Transverse colon (tissue), 4 donors: ENCODE results near the gene EID1. TPM values are rescaled to one million over a fixed set of nuclear protein-coding genes. Genes with fewer than 3 reads are reported as not detected.

ENCODE experiments used
- DNase-seq: peaks from one replicate; pipeline ENCODE4 v3.0.0-alpha.2; 2019
- H3K27ac ChIP-seq, 4 donors: fragments of 200-600 bp; sonication (generic); 2 replicates each; pipeline ENCODE4 v1.5.1; 2016 to 2018; ENCODE audit warnings: inconsistent platforms in 4 of 4
- H3K27me3 ChIP-seq: fragments of 200-600 bp; sonication (generic); 2 replicates; pipeline ENCODE4 v1.5.1; 2017; ENCODE audit warnings: inconsistent platforms
- H3K36me3 ChIP-seq, 4 donors: fragments of 200-600 bp; sonication (generic); 2 replicates each; pipeline ENCODE4 v1.5.1; 2017 to 2019; ENCODE audit warnings: inconsistent platforms in 4 of 4
- H3K4me1 ChIP-seq, 4 donors: fragments of 200-600 bp; sonication (generic); 2 replicates each; pipeline ENCODE4 v1.5.1; 2017 to 2020; ENCODE audit warnings: inconsistent platforms in 4 of 4
- H3K4me3 ChIP-seq, 4 donors: fragments of 200-600 bp; sonication (generic); 1 replicate in 1 of 4; 2 replicates in 3 of 4; pipeline versions ENCODE4 v1.5.1 to v1.6.1; 2017 to 2019; ENCODE audit warnings: inconsistent platforms in 4 of 4
- H3K9me3 ChIP-seq, 2 donors: fragments of 200-600 bp; sonication (generic); 2 replicates each; pipeline ENCODE4 v1.5.1; 2017 to 2019; ENCODE audit warnings: inconsistent platforms in 2 of 2
- EP300 ChIP-seq: sonication (generic); formaldehyde crosslinking; IDR thresholded peaks from one replicate; pipeline ENCODE4 v1.6.1; 2017; ENCODE audit warnings: antibody characterized with exemption, low read depth
- POLR2A ChIP-seq: fragments of 450-650 bp; IDR thresholded peaks from one replicate; pipeline ENCODE4 v1.6.1; 2016; ENCODE audit warnings: antibody characterized with exemption, mild to moderate bottlenecking, moderate library complexity
- POLR2AphosphoS5 ChIP-seq, 3 donors: sonication (generic); formaldehyde crosslinking; IDR thresholded peaks; one replicate each; pipeline ENCODE4 v1.6.1; 2016; ENCODE audit warnings: antibody characterized with exemption in 3 of 3
- WGBS, 2 donors: methylation state at CpG; one replicate each; pipeline ENCODE4 v1.1.5; 2018; ENCODE audit warnings: low coverage in 1 of 2; 5-methylcytosine and 5-hydroxymethylcytosine counted together
- in situ Hi-C, 4 donors: fragments of 200-750 bp; cut with MboI; loops; one replicate each; pipeline versions ENCODE4 v1.15.0 to v1.15.1; 2017; ENCODE audit warnings: low sequenced_read_pairs in 3 of 4, low pct_ligation_motif_present in 1 of 4, low pct_unique_long_range_greater_than_20kb in 1 of 4
- intact Hi-C: fragments of 100-400 bp; cut with DNase I; formaldehyde crosslinking; loops from one replicate; pipeline ENCODE4 v1.15.1; 2023; ENCODE audit warnings: low total_unique reads
- total RNA-seq, 4 donors: library from RNA; depleted of rRNA; stranded (reverse); fragments of >200 nt; gene quantifications; one replicate each; pipeline ENCODE4 v1.1.0, GENCODE V29; 2016
- TF ChIP-seq, protein P1 (sequence below), 5 experiments: fragments of 200-600 bp in 3 of 5; fragments of 450-650 bp in 2 of 5; sonication (generic) in 3 of 5; IDR thresholded peaks; 1 replicate in 2 of 5; 2 replicates in 3 of 5; pipeline ENCODE4 v1.5.1; 2016 to 2017; ENCODE audit warnings: antibody characterized with exemption in 5 of 5, inconsistent platforms in 3 of 5, mild to moderate bottlenecking in 2 of 5, moderate library complexity in 1 of 5

The EID1 gene
- total RNA-seq, 4 donors from 2014 or later, result 44.5 to 136 (median 101) TPM

GRCh38 chr15:48922046-48922445 is 44.1 kb downstream of the EID1 start:
- intact Hi-C loops (no loop called here), in situ Hi-C loops (no loop called here)
- WGBS, 2 donors, result 65 to 79% methylated on average over 2 of the region's 2 CpGs
- no peaks in the 10 kb centered on the region for H3K36me3 ChIP-seq
- H3K27ac ChIP-seq, result no peak overlapping the region
- no peak overlapping the region for H3K4me3 ChIP-seq
- no peak for DNase-seq
- no peaks in the 10 kb centered on the region for H3K9me3 ChIP-seq
- TF ChIP-seq POLR2A, result no peak
- no peak for TF ChIP-seq EP300
- TF ChIP-seq POLR2AphosphoS5 (IDR thresholded peaks at IDR 0.05), result no peak
- TF ChIP-seq, protein P1, sequence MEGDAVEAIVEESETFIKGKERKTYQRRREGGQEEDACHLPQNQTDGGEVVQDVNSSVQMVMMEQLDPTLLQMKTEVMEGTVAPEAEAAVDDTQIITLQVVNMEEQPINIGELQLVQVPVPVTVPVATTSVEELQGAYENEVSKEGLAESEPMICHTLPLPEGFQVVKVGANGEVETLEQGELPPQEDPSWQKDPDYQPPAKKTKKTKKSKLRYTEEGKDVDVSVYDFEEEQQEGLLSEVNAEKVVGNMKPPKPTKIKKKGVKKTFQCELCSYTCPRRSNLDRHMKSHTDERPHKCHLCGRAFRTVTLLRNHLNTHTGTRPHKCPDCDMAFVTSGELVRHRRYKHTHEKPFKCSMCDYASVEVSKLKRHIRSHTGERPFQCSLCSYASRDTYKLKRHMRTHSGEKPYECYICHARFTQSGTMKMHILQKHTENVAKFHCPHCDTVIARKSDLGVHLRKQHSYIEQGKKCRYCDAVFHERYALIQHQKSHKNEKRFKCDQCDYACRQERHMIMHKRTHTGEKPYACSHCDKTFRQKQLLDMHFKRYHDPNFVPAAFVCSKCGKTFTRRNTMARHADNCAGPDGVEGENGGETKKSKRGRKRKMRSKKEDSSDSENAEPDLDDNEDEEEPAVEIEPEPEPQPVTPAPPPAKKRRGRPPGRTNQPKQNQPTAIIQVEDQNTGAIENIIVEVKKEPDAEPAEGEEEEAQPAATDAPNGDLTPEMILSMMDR (IDR thresholded peaks at IDR 0.05), result no peak
- no peaks in the 10 kb centered on the region for H3K27me3 ChIP-seq
- no peaks in the 10 kb centered on the region for H3K4me1 ChIP-seq

DNA sequence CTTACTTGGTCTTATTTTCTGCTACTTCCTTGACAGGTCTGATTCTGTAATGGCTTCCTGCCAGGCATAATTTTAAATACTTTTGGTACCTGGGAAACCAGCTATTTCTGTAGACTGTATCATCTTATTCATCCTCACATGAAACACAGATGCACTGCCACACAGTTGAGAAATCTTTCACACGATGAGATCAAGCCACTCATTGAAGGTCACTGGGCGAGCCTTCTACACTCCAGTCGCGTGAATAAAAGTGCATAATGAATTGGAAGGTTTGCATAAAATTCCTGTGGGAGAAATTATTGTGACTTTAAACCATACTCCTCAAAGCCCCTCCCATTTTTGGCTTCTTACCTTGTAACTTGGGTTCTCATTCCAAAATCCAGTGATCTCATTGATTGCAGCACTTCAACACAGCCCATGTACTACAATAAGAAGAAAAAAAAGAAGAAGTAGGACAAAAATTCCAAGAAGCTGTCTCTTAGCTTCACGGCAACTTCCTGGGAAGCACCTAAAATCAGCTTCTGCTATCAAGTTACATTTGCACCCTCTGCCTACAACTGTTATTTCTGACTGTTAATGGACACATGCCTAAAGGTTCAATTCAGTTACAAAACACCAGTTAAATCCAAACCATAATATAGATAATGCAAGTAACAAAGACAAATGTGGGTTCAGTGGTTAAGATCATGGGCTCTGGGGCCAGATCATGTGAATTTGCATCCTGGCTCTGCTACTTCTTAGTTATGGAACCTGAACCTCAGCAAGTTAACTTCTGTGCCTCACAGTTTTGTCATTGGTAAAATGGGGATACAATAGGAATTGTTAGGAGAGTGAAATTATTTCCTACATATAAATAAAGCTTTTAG is 46.8 kb downstream of the EID1 start:
- no peaks in the 10 kb centered on the region for H3K36me3 ChIP-seq
- TF ChIP-seq POLR2A, result no peak
- TF ChIP-seq EP300, result no peak
- no peak for TF ChIP-seq POLR2AphosphoS5 (IDR thresholded peaks at IDR 0.05)
- TF ChIP-seq, protein P1 (IDR thresholded peaks at IDR 0.05), result no peak
- no peak overlapping the region for H3K27ac ChIP-seq
- intact Hi-C loops, result no loop called here
- WGBS, 2 donors, result 82 to 92% methylated on average over 4 to 5 of the region's 5 CpGs
- no peaks in the 10 kb centered on the region for H3K9me3 ChIP-seq
- H3K4me1 ChIP-seq, result peaks cover 0 to 3% (median 0%) of the 10 kb centered on the region in 4 donors
- DNase-seq, result no peak
- in situ Hi-C loops, result no loop called here
- no peaks in the 10 kb centered on the region for H3K27me3 ChIP-seq
- no peak overlapping the region for H3K4me3 ChIP-seq

GRCh38 chr15:48925714-48926223 is 47.8 kb downstream of the EID1 start:
- Histone ChIP-seq H3K27me3 (no peaks in the 10 kb centered on the region), H3K27ac (no peak overlapping the region), H3K36me3 (no peaks in the 10 kb centered on the region), H3K9me3 (no peaks in the 10 kb centered on the region), H3K4me3 (no peak overlapping the region), H3K4me1 (peaks cover 0 to 4% (median 0%) of the 10 kb centered on the region in 4 donors)
- in situ Hi-C loops, result no loop called here
- WGBS, 2 donors, result 57 to 63% methylated on average over 9 of the region's 9 CpGs
- intact Hi-C loops, result no loop called here
- DNase-seq, result no peak
- TF ChIP-seq, protein P1 (IDR thresholded peaks at IDR 0.05), result no peak
- no peak for TF ChIP-seq POLR2A
- no peak for TF ChIP-seq EP300
- TF ChIP-seq POLR2AphosphoS5 (IDR thresholded peaks at IDR 0.05), result no peak

DNA sequence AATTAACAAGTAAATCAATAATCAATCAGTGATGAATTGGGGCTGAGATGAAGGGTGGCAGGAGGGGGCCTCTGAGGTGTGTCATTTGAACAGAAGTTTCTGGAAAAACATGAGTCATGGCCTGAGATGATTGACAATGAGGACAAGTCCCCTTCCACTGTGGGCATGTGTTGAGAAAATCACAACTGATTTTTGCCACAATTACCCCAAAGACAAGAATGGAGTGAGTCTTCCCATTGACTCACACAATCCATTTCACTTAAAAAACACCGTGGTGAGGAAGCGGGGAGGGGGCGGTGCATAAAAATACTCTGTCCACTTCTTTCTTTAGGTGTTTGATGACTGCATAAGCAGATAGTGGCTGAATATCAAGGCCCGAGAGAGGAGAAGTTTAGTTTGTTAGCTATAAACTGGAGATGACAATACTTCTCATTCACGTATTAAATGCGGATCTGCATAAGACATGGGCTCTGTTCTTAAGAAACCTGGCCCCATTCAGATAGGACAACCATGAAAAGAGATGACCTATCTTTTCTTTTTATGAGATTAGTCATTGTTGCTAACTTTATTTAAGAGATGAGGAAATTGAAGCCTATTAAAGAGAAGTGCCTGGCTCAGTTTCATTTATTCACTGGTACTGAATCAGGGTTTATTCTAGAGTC is 51.1 kb downstream of the EID1 start:
- intact Hi-C loops, result loop anchor here (1.0 kb wide), 1 partner anchor 89 kb away; no protein-coding TSS in a partner anchor
- no peak for TF ChIP-seq POLR2A
- 80 to 84% methylated on average over 6 of the region's 6 CpGs for WGBS, 2 donors

More for the DNA sequence above, 51.1 kb downstream of the EID1 start:
- Histone ChIP-seq H3K27me3 (no peaks in the 10 kb centered on the region), H3K27ac (no peak overlapping the region), H3K36me3 (no peaks in the 10 kb centered on the region), H3K4me3 (no peak overlapping the region), H3K9me3 (no peaks in the 10 kb centered on the region), H3K4me1 (peaks cover 0 to 4% (median 0%) of the 10 kb centered on the region in 4 donors)
- no peak for DNase-seq
- in situ Hi-C loops, result no loop called here
